Osteocyte (in vitro differentiated cells): ENCODE data around the gene MED23. TPM values are rescaled to one million over a fixed set of nuclear protein-coding genes. Genes with fewer than 3 reads are reported as not detected.

Source experiments
- DNase-seq: peaks from one replicate; pipeline ENCODE4 v3.0.0; 2021; ENCODE audit warnings: mixed read lengths; ENCODE audit not compliant: unreplicated experiment; ENCODE audit errors: extremely low spot score
- H3K27ac Mint-ChIP-seq: one replicate; pipeline ENCODE4 v1.8.0; 2021; ENCODE audit warnings: mild to moderate bottlenecking, mixed read lengths; ENCODE audit not compliant: unreplicated experiment
- H3K27me3 Mint-ChIP-seq: one replicate; pipeline ENCODE4 v1.8.0; 2021; ENCODE audit warnings: mixed read lengths; ENCODE audit not compliant: unreplicated experiment
- H3K36me3 Mint-ChIP-seq: one replicate; pipeline ENCODE4 v1.8.0; 2021; ENCODE audit warnings: mixed read lengths; ENCODE audit not compliant: unreplicated experiment
- H3K4me1 Mint-ChIP-seq: one replicate; pipeline ENCODE4 v1.8.0; 2021; ENCODE audit warnings: mixed read lengths; ENCODE audit not compliant: unreplicated experiment
- H3K4me3 Mint-ChIP-seq: one replicate; pipeline ENCODE4 v1.8.0; 2021; ENCODE audit warnings: mild to moderate bottlenecking, moderate library complexity, mixed read lengths; ENCODE audit not compliant: unreplicated experiment
- H3K9me3 Mint-ChIP-seq: one replicate; pipeline ENCODE4 v1.8.0; 2021; ENCODE audit warnings: mixed read lengths; ENCODE audit not compliant: unreplicated experiment
- CTCF ChIP-seq: fragments of 200-600 bp; sonication (generic); IDR thresholded peaks from 2 replicates; pipeline ENCODE4 v1.5.0; 2021; ENCODE audit warnings: antibody characterized with exemption, mild to moderate bottlenecking, moderate library complexity
- total RNA-seq: library from RNA; stranded (reverse); gene quantifications from 2 replicates; pipeline ENCODE4 v1.2.1, GENCODE V29; 2021

MED23 gene
- total RNA-seq, 1 donor from 2014 or later = 33.3 TPM

GRCh38 chr6:131592935-131593334 is 35.1 kb downstream of the MED23 start:
- no peak overlapping the region for H3K4me3 Mint-ChIP-seq

GRCh38 chr6:131588643-131589042 is 39.4 kb downstream of the MED23 start:
- Mint-ChIP-seq H3K27ac (no peak overlapping the region), H3K4me1 (no peaks in the 10 kb centered on the region), H3K9me3 (no peaks in the 10 kb centered on the region), H3K4me3 (no peak overlapping the region), H3K36me3 (peaks cover 55% of the 10 kb centered on the region), H3K27me3 (no peaks in the 10 kb centered on the region)
- TF ChIP-seq CTCF = no peak
- no peak for DNase-seq

More at GRCh38 chr6:131592935-131593334, 35.1 kb downstream of the MED23 start:
- no peak for TF ChIP-seq CTCF
- H3K9me3 Mint-ChIP-seq = no peaks in the 10 kb centered on the region
- H3K27me3 Mint-ChIP-seq = no peaks in the 10 kb centered on the region
- no peak for DNase-seq
- peaks cover 59% of the 10 kb centered on the region for H3K36me3 Mint-ChIP-seq
- H3K4me1 Mint-ChIP-seq = no peaks in the 10 kb centered on the region
- no peak overlapping the region for H3K27ac Mint-ChIP-seq

GRCh38 chr6:131587909-131588308 is 40.1 kb downstream of the MED23 start:
- Mint-ChIP-seq H3K27ac (no peak overlapping the region), H3K36me3 (peaks cover 53% of the 10 kb centered on the region), H3K4me1 (no peaks in the 10 kb centered on the region), H3K9me3 (no peaks in the 10 kb centered on the region), H3K4me3 (no peak overlapping the region), H3K27me3 (no peaks in the 10 kb centered on the region)
- TF ChIP-seq CTCF = no peak
- DNase-seq = no peak

- no peak for TF ChIP-seq CTCF
- Mint-ChIP-seq H3K4me3 (no peak overlapping the region), H3K27ac (no peak overlapping the region), H3K4me1 (no peaks in the 10 kb centered on the region), H3K27me3 (no peaks in the 10 kb centered on the region), H3K36me3 (peaks cover 46% of the 10 kb centered on the region), H3K9me3 (no peaks in the 10 kb centered on the region)
- no peak for DNase-seq
These were observed 41.5 kb downstream of the MED23 start for GRCh38 chr6:131586543-131586942.

GRCh38 chr6:131581523-131581922 is 46.5 kb downstream of the MED23 start:
- TF ChIP-seq CTCF = no peak
- Mint-ChIP-seq H3K9me3 (no peaks in the 10 kb centered on the region), H3K27me3 (no peaks in the 10 kb centered on the region), H3K4me1 (no peaks in the 10 kb centered on the region), H3K27ac (no peak overlapping the region), H3K4me3 (no peak overlapping the region), H3K36me3 (peaks cover 37% of the 10 kb centered on the region)
- DNase-seq = no peak
